Activated naive CD4-positive, alpha-beta T cell treated with anti-CD3 and anti-CD28 coated beads, Interleukin-2, amount 50 U/mL, for 24 hours (primary cell): Measurements from ENCODE around the gene CCDC24.

Experiments used
- H3K27ac Mint-ChIP-seq: one replicate; pipeline ENCODE4 v1.8.0; 2021; ENCODE audit warnings: mild to moderate bottlenecking, mixed read lengths
- H3K27me3 Mint-ChIP-seq: one replicate; pipeline ENCODE4 v1.8.0; 2021; ENCODE audit warnings: mixed read lengths
- H3K36me3 Mint-ChIP-seq: one replicate; pipeline ENCODE4 v1.8.0; 2021; ENCODE audit warnings: mixed read lengths
- H3K4me1 Mint-ChIP-seq: one replicate; pipeline ENCODE4 v1.8.0; 2021; ENCODE audit warnings: mixed read lengths
- H3K4me3 Mint-ChIP-seq: one replicate; pipeline ENCODE4 v1.8.0; 2021; ENCODE audit warnings: mild to moderate bottlenecking, mixed read lengths
- H3K9me3 Mint-ChIP-seq: one replicate; pipeline ENCODE4 v1.8.0; 2021; ENCODE audit warnings: mixed read lengths

The CCDC24 gene

DNA sequence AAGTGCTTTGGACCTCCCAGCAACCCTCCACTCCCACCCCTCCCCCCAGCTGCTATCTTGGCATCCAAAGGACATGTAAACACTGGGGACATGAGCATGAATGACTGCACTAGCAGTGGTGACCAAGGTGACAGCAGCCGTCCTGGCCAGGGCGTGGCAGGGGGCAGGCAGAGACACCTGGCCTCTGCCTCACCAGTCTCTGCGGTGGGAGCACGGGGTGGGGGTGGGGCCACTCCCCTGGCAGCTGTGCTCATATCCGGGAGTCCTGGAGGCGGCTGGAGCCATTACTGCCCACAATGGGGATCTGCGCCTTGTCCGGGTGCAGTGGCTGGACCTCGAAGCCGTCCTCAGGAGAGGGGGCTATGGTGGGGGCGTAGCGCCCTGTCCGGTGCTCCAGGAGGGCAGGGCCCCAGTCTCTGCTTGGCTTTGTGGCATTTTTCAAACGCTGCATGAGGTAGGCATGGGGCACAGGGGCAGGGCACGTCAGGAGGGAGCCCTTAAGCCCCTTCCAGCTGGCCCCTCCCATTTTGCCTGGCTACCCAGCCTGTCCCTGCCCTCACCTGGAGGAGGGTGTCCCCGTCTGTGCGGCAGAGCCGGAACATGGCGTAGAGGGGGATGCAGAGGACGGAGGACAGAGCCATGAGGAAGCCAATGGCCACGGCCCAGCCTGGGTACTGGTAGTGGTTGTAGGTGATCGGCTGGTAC is 6.0 kb downstream of the CCDC24 start:
- Mint-ChIP-seq H3K4me1 (peaks cover 5% of the 10 kb centered on the region), H3K36me3 (peaks cover 3% of the 10 kb centered on the region), H3K27me3 (no peaks in the 10 kb centered on the region), H3K4me3 (no peak overlapping the region), H3K27ac (no peak overlapping the region), H3K9me3 (no peaks in the 10 kb centered on the region)

DNA sequence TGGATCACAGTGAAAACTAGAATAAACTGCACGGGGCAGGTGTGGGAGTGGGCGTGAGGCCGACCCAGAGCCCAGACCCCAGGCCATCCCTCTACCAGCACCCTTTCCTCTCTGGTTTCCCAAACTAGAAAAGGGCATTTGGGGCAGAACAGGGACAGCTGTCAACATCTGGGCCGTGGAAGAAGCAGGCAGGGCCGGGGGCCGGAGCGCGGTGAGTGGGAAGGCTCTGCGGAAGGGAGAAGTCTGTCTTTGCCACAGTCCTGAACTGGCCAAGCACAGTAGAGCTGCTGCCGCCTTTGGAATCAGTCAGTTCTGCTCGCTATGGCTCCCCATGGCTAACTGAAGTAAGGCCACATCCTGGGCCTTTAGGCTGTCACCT is 6.6 kb downstream of the CCDC24 start:
- peaks cover 3% of the 10 kb centered on the region for H3K36me3 Mint-ChIP-seq
- no peak overlapping the region for H3K27ac Mint-ChIP-seq
- H3K27me3 Mint-ChIP-seq: no peaks in the 10 kb centered on the region
- H3K4me1 Mint-ChIP-seq: no peaks in the 10 kb centered on the region
- no peaks in the 10 kb centered on the region for H3K9me3 Mint-ChIP-seq
- no peak overlapping the region for H3K4me3 Mint-ChIP-seq

DNA sequence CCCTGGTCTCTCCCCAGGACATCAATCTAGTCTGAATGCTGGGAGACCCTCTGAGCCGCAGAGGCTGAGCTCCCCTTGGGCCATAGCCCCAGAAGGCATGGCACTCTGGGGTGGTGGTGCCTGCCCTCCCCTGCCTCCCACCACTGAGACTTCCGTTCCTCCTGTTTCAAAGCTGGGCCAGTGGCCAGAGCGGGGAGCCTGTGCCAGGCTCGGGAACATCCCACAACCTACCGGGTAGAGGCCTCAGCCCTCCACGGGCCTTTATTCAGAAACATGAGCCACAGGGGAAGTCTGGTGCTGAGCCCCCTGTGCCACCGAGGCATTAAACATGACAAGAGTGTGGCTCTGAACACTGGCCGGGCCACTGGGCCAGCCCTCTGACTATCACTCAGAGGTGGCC is 8.1 kb downstream of the CCDC24 start:
- Mint-ChIP-seq H3K27me3 (no peaks in the 10 kb centered on the region), H3K4me3 (no peak overlapping the region), H3K36me3 (peaks cover 3% of the 10 kb centered on the region), H3K4me1 (no peaks in the 10 kb centered on the region), H3K9me3 (no peaks in the 10 kb centered on the region), H3K27ac (no peak overlapping the region)

DNA sequence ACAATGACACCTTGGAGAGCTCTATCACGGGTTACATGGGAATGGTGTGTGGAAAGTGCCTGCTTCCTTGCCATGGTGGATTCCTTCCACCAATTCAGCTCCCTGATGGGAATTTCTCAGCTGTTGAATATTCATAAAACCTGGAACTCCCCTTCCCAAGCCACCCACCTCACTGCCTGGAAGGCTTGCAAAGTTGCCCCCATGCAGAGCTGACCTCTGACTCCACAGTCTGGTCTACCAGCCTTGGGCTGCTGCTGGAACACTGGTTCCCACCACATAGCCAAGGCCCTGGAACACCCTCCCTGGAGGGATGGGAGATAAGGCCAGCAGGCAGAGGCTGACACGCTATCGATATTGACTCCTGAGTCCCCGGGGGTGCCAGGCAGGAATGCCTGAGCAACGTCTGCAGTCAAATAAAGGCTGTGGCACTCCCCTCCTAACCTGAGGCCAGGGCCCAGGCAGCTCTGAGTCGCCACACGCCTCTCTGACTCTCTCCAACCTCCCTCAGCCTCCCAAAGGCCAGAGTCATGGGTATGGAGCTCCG is 8.8 kb downstream of the CCDC24 start:
- Mint-ChIP-seq H3K4me3 (no peak overlapping the region), H3K9me3 (no peaks in the 10 kb centered on the region), H3K27me3 (no peaks in the 10 kb centered on the region), H3K36me3 (peaks cover 3% of the 10 kb centered on the region), H3K4me1 (no peaks in the 10 kb centered on the region), H3K27ac (no peak overlapping the region)

DNA sequence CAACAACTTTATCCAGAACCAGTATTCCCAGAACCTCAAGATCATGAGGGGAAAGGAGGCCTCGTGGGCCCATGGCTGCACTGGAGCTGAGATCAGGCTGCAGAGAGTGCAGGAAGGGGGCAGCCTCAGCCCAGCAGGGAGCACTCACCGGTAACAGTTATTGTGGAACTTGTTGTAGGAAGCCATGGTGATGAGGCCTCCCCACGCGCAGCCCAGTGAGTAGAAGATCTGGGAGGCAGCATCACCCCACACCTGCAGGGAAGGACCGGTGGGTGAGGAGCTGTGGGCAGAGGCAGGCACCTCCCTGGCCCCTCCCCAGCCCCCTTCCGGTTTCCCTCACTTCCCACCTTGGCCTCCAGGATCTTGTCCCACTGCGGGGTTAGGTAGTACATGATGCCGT is 10.8 kb downstream of the CCDC24 start:
- no peaks in the 10 kb centered on the region for H3K9me3 Mint-ChIP-seq
- no peaks in the 10 kb centered on the region for H3K4me1 Mint-ChIP-seq
- H3K36me3 Mint-ChIP-seq: peaks cover 3% of the 10 kb centered on the region
- no peak overlapping the region for H3K27ac Mint-ChIP-seq
- no peaks in the 10 kb centered on the region for H3K27me3 Mint-ChIP-seq
- H3K4me3 Mint-ChIP-seq: no peak overlapping the region

DNA sequence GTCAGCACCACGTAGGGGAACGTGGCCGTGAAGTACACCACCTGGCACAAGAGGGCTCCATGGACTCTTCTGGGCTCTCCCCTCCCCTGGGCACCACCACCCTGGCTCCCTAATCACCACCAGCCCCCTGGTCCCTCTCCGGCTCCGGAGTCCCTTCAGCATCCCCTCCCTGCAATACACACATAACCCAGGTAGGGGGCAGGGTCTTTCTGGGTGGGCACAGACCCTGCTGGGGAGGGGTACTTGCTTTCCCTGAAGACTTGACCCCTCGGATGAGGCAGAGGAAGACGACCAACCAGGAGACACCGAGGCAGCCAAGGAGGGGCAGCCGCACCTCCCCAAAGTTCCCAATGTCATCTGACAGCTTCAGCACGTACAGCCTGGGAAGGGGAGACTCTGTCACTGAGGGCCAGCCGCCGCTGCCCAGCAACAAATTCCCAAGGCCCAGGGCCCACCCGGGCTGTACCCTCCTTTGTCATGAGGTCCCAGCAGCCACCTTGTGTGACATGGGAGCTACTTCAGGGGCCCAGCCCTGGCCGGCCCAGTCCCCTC is 11.3 kb downstream of the CCDC24 start:
- no peak overlapping the region for H3K4me3 Mint-ChIP-seq
- no peak overlapping the region for H3K27ac Mint-ChIP-seq
- peaks cover 3% of the 10 kb centered on the region for H3K36me3 Mint-ChIP-seq
- H3K4me1 Mint-ChIP-seq: no peaks in the 10 kb centered on the region
- H3K27me3 Mint-ChIP-seq: no peaks in the 10 kb centered on the region
- H3K9me3 Mint-ChIP-seq: no peaks in the 10 kb centered on the region

DNA sequence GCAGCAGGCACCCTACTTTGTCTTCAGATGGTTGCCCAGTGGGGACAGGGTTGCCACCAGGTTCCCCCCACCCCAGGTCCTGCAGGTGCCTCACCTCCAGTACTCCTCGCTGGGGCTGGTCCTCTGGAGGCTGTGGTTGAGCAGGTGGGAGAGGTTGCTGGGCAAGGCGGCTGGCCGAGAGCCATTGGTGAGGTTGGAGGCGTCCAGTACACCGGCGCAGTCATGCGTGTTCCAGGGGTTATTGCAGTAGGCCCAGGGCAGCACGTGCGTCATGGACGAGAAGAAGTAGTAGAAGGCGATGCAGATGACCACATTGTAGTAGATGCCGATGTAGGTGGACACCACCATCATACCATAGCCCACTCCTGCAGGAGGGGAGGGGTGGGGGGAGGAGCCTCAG is 16.9 kb downstream of the CCDC24 start:
- Mint-ChIP-seq H3K27ac (no peak overlapping the region), H3K4me1 (peaks cover 5% of the 10 kb centered on the region), H3K36me3 (no peaks in the 10 kb centered on the region), H3K27me3 (no peaks in the 10 kb centered on the region), H3K9me3 (no peaks in the 10 kb centered on the region), H3K4me3 (no peak overlapping the region)

DNA sequence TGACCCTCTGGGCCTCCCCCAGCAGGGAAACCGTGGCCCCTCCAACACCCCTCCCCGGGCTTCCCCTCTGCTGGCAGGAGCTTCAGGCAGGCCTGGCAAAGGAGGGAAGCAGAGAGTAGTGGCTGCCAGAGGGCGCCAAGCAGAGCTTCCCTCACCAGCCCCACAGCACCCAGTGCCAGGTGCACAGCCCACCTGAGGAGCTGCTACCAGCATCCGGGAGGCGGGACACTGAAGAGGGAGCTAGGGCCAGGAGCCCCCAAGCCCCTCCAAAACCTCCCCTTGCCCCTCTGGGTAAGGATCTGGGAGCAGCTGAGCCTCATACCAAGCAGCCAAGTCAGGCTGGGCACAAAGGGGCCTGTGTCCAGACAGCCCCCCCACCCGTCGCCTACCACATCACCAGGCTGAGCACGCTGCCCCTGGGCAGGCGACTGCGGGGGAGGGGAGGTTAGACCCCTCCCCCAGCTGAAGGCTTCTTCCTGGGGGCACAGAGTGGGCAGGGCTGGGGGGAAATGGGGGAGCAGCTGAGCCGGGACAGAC is 19.6 kb downstream of the CCDC24 start:
- Mint-ChIP-seq H3K4me1 (peaks cover 10% of the 10 kb centered on the region), H3K36me3 (no peaks in the 10 kb centered on the region), H3K27ac (no peak overlapping the region), H3K27me3 (no peaks in the 10 kb centered on the region), H3K4me3 (no peak overlapping the region), H3K9me3 (no peaks in the 10 kb centered on the region)

DNA sequence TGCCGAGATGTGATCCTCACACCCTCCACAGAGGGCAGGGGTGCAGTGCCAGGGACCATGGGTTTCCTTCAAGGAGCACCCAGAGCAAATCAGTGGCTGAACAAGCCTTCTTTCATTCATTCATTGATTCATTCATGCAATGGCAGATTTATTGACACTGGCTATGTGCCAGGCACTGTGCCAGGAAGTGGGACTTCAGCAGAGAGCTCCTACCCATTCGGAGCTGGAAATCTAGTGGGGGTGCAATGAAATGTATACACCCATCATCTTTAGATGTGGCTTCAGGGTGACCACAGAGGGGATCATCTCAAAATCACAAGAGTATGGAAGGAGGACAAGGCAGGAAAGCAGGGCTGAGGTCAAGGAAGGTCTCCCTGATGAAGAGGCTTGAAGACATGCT is 21.0 kb downstream of the CCDC24 start:
- no peak overlapping the region for H3K27ac Mint-ChIP-seq
- no peak overlapping the region for H3K4me3 Mint-ChIP-seq
- H3K9me3 Mint-ChIP-seq: no peaks in the 10 kb centered on the region
- no peaks in the 10 kb centered on the region for H3K27me3 Mint-ChIP-seq
- H3K36me3 Mint-ChIP-seq: no peaks in the 10 kb centered on the region
- H3K4me1 Mint-ChIP-seq: peaks cover 10% of the 10 kb centered on the region

DNA sequence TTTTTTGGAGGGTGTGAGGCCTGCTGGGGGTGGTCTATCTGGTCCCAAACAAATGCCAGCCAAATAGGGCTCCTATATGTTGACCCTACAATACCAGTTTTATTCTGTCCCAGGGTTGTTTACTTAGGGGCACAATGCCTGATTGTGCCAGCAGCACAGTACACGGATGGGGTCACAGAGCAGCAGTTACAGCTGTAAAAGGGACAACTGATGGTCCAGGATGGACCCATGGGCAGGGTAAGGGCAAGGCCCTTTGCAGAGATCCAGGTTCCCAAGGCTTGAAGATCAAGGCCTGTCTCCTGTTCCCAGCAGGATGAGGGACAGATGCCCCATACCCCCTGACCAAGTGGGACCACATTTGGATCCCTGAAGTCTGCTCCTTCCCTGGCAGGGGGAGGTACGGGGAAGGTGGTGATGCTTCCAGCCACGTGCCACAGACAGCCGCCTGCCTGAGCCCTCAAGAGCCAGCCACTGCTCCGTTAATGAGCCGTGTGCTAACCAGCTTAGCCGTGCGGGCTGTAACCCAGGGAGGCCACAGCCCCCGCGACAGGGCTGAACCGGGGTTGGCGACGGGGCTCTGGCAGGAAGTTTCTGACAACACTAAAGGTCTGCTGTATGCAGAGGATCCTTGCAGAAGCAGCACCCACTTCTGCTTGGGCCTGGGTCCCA is 21.7 kb downstream of the CCDC24 start:
- Mint-ChIP-seq H3K9me3 (no peaks in the 10 kb centered on the region), H3K27me3 (no peaks in the 10 kb centered on the region), H3K27ac (no peak overlapping the region), H3K4me3 (no peak overlapping the region), H3K4me1 (peaks cover 10% of the 10 kb centered on the region), H3K36me3 (no peaks in the 10 kb centered on the region)

DNA sequence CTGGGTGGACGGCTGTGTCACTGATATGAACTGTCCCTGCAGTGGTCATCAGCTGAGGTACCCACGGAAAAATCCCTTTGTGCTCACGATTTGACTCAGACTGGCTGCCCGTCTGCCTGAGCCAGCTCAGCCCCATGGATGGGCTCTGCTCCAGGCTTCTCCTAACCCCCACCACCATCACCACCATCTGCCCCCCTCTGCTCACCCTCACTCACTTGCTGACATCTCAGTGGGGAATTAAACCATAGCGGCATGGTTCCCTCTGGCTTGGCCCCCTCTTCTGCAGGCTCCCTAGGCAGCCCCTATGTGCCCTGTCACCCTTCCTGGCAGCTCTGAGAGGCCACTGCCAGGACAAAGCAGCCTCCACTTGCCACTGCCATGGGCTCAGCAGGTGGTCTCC is 22.6 kb downstream of the CCDC24 start:
- Mint-ChIP-seq H3K27me3 (no peaks in the 10 kb centered on the region), H3K36me3 (no peaks in the 10 kb centered on the region), H3K27ac (no peak overlapping the region), H3K4me1 (peaks cover 10% of the 10 kb centered on the region), H3K9me3 (no peaks in the 10 kb centered on the region), H3K4me3 (no peak overlapping the region)

DNA sequence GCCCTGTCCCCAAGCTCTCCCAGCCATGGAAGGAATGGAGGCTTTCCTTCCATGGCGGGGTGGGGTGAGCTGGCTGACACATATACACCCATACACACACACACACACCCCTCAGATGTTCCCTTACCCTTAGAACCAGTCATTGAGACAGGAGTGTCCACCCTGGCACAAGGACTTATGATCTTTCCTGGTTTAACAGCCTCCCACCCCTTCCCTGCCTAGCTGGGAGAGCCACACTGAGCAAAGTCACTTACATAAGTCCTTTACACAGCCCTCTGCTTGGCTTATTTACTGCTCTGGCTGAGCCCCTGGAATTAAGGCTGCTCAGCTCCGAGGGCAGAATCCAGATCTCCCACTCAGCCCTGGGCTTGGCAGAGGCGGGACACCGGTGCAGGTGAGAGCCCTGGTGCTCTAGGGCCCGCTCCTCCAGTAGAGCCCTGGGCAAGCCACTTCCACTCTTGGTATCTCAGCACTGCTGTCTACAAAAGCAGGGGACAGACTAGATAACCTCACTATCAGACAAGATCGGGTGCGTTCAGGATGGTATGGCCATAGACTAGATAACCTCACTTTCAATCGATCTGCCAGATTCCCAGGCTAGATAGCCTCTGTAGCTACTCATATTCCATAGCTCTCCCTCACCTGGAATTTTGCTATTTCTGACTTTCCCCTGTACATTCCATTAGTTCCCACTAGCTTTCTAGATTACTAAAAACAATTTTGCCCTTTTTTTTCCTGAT is 23.1 kb downstream of the CCDC24 start:
- H3K36me3 Mint-ChIP-seq: no peaks in the 10 kb centered on the region
- peaks cover 10% of the 10 kb centered on the region for H3K4me1 Mint-ChIP-seq
- no peak overlapping the region for H3K4me3 Mint-ChIP-seq
- H3K27ac Mint-ChIP-seq: no peak overlapping the region
- H3K9me3 Mint-ChIP-seq: no peaks in the 10 kb centered on the region
- H3K27me3 Mint-ChIP-seq: no peaks in the 10 kb centered on the region

DNA sequence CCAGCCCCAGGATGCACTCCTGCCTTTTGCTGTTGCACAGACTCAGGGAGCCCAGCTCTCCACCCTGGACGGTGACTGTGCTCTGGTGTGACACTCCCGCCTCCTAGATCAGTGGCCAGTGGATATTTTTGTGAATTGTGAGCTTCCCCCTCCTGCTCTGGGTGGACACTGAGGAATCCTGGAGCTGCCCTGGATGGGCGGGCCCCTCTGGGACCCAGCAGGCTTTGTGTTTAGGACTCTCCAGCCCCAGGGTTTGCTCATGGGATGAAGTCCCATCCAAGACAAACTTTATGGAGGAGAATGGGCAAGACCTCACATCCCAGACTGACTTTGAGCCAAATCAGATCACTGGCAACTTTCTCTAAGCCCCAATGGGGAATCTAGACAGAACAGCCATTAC is 23.8 kb downstream of the CCDC24 start:
- Mint-ChIP-seq H3K9me3 (no peaks in the 10 kb centered on the region), H3K4me3 (no peak overlapping the region), H3K27ac (no peak overlapping the region), H3K27me3 (no peaks in the 10 kb centered on the region), H3K4me1 (peaks cover 10% of the 10 kb centered on the region), H3K36me3 (no peaks in the 10 kb centered on the region)

DNA sequence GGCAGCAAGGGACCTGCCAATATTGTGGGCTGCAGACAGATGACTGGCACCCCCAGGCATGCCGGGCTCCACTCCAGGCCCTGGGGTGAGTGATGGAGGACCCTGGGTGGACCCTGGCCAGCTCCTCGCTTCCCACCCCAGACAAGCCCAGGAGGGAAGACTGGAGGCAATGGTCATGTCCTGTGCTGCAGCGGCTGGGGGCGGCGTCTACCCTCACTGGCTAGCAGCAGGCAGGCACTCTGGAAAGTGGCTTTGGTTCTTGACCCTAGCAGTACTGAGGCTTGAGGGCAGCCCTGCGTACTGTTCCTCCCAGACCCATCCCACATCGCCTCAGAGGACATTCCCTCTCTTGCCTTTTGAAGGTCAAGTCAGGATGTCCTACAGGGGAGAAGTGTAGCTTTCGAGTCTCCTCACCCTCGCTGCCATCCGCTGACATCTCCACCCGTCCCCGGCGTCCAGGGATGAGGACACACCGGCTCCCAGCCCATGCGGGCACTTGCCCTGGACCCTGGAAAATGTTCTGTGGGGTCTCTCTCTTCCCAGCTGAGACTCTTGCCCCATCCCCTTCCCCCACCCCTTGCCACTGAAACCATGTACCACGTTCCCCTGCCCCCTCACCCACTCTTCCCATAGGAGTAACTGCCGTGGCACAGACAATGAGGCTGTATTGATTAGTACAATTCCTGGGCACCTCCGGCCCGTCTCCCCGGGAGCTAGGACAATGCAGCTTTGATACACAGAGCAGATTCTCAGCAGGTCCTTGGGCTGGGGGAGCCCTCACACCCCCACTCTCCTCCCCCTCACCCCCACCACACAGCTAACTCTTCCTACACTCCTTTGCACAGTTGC is 24.9 kb downstream of the CCDC24 start:
- no peak overlapping the region for H3K27ac Mint-ChIP-seq
- H3K4me3 Mint-ChIP-seq: no peak overlapping the region
- no peaks in the 10 kb centered on the region for H3K27me3 Mint-ChIP-seq
- no peaks in the 10 kb centered on the region for H3K9me3 Mint-ChIP-seq
- no peaks in the 10 kb centered on the region for H3K36me3 Mint-ChIP-seq
- peaks cover 10% of the 10 kb centered on the region for H3K4me1 Mint-ChIP-seq

DNA sequence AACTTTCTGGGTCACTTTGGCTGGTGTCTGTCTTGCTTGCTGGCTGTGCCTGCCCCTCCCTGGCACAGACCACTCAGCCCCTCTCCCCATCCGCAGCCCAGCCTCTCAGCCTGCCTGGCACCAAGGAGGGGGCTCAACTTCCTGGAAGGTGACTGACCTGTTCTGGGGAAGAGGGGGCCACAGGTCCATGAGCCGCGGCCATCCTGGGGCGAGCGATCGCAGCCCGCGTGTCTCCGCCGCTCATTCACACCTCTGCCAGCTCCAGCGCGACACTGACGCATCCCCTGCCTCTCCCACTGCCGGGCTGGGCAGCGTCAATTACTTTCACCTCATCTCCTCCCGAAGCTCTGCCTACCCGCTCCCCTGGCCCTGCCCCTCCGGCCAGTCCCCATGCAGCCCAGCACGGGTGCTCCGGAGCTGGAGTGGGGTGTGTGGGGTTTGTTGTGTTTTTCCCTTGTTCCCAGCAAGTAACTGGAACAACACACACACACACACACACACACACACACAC is 25.5 kb downstream of the CCDC24 start:
- H3K4me3 Mint-ChIP-seq: no peak overlapping the region

More for the DNA sequence above, 25.5 kb downstream of the CCDC24 start:
- Mint-ChIP-seq H3K9me3 (no peaks in the 10 kb centered on the region), H3K27me3 (no peaks in the 10 kb centered on the region), H3K36me3 (peaks cover 3% of the 10 kb centered on the region), H3K4me1 (peaks cover 10% of the 10 kb centered on the region), H3K27ac (no peak overlapping the region)
